Smooth muscle cell (in vitro differentiated cells): Measurements from ENCODE around the gene MAP4K4. TPM values are rescaled to one million over a fixed set of nuclear protein-coding genes. Genes with fewer than 3 reads are reported as not detected.

Experiments
- DNase-seq: peaks from one replicate; lab custom pipeline; 2025; ENCODE audit not compliant: unreplicated experiment; lab: John Stamatoyannopoulos, UW
- H2AFZ ChIP-seq: fragments of 200-600 bp; sonication (generic); 2 replicates; pipeline ENCODE4 v1.6.0; 2016; ENCODE audit warnings: antibody characterized with exemption, low read depth, mild to moderate bottlenecking
- H3F3A ChIP-seq: fragments of 200-600 bp; sonication (generic); 2 replicates; pipeline ENCODE4 v1.6.0; 2017; ENCODE audit warnings: antibody characterized with exemption, low read depth
- H3K27ac ChIP-seq: fragments of 200-600 bp; sonication (generic); 2 replicates; pipeline ENCODE4 v1.5.1; 2016; ENCODE audit warnings: low read depth, mild to moderate bottlenecking
- H3K27me3 ChIP-seq: fragments of 200-600 bp; sonication (generic); 2 replicates; pipeline ENCODE4 v1.6.1; 2016; ENCODE audit warnings: low read depth, mild to moderate bottlenecking
- H3K36me3 ChIP-seq: fragments of 200-600 bp; sonication (generic); 2 replicates; pipeline ENCODE4 v1.5.1; 2016; ENCODE audit warnings: low read depth
- H3K4me1 ChIP-seq: fragments of 200-600 bp; sonication (generic); 2 replicates; pipeline ENCODE4 v1.5.1; 2016; ENCODE audit warnings: low read depth
- H3K4me2 ChIP-seq: fragments of 200-600 bp; sonication (generic); 2 replicates; pipeline ENCODE4 v1.6.0; 2016; ENCODE audit warnings: mild to moderate bottlenecking
- H3K4me3 ChIP-seq: fragments of 200-600 bp; sonication (generic); 2 replicates; pipeline ENCODE4 v1.5.1; 2016; ENCODE audit warnings: mild to moderate bottlenecking
- H3K79me2 ChIP-seq: fragments of 200-600 bp; sonication (generic); 2 replicates; pipeline ENCODE4 v1.6.0; 2016; ENCODE audit warnings: low read depth, mild to moderate bottlenecking
- H3K9ac ChIP-seq: fragments of 200-600 bp; sonication (generic); 2 replicates; pipeline ENCODE4 v1.6.0; 2016; ENCODE audit warnings: low read depth
- H3K9me3 ChIP-seq: fragments of 200-600 bp; sonication (generic); replicated peaks from 2 replicates; pipeline ENCODE4 v1.5.1; 2016; ENCODE audit warnings: low read depth
- H4K20me1 ChIP-seq: fragments of 200-600 bp; sonication (generic); 2 replicates; pipeline ENCODE4 v1.6.0; 2016; ENCODE audit warnings: low read depth
- WGBS: methylation state at CpG from one replicate; pipeline ENCODE4 v1.1.7; 2016; ENCODE audit warnings: low lambda C conversion rate; 5-methylcytosine and 5-hydroxymethylcytosine counted together
- polyA plus RNA-seq: library from polyadenylated mRNA; unstranded; fragments of >200 nt; fragmentation: Nextera tagmentation; extraction: Ambion mirVana; gene quantifications from 2 replicates; pipeline ENCODE4 v1.2.1, GENCODE V29; 2016
- total RNA-seq: library from RNA; depleted of rRNA; stranded (reverse); fragments of >200 nt; gene quantifications from 2 replicates; pipeline ENCODE4 v1.2.3, GENCODE V29; 2014
- TF ChIP-seq, protein P1 (sequence below): fragments of 200-600 bp; sonication (generic); IDR thresholded peaks from 2 replicates; pipeline ENCODE4 v1.5.1; 2017; ENCODE audit warnings: borderline replicate concordance, mild to moderate bottlenecking, antibody characterized with exemption; ENCODE audit not compliant: insufficient read depth, poor library complexity, severe bottlenecking

The MAP4K4 gene
- total and polyA plus RNA-seq, 2 experiments from 2014 or later, result 68.9 to 107 TPM

DNA sequence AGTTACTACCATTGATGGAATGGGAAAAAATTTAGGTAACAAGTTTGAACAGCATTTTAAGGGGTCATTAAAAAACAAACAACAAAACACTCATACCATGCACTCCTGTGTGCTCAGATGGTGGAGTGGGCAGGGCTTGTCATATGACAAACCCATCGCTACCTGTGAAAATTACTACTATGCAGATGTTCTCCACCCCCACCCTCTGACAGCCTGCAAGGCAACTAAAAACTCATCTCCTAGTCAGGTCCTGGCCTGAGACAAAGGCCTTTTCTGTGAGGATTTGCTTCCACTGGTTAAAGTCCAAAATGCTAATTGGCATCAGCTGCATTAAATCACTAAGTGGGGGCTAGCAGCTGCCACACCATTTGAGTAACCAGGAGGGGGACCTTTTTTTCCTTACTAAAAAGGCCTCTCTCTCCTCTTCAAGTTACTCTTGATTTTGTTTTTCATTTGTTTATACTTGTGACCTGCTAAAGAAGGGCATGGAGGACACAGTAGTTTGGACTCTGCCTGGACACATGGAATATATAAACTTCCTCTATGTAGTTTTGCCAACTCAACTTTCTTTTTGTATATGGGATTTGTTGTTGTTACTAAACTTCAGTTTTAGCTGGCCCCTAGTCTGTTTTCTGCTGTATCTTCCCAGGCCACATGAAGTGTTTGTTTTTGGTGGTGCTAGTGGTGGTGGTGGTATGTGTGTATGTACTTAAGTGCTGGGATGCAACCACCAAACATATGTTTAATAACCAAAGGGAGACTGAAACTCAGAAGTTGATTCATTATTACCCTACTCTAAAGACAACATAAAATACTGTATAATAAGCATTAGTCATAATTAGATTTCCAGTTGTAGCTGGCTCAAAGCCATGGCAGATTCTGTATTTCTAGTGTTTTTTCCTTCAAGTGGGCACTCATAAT lies 121.3 kb downstream of the MAP4K4 start:
- TF ChIP-seq, protein P1, sequence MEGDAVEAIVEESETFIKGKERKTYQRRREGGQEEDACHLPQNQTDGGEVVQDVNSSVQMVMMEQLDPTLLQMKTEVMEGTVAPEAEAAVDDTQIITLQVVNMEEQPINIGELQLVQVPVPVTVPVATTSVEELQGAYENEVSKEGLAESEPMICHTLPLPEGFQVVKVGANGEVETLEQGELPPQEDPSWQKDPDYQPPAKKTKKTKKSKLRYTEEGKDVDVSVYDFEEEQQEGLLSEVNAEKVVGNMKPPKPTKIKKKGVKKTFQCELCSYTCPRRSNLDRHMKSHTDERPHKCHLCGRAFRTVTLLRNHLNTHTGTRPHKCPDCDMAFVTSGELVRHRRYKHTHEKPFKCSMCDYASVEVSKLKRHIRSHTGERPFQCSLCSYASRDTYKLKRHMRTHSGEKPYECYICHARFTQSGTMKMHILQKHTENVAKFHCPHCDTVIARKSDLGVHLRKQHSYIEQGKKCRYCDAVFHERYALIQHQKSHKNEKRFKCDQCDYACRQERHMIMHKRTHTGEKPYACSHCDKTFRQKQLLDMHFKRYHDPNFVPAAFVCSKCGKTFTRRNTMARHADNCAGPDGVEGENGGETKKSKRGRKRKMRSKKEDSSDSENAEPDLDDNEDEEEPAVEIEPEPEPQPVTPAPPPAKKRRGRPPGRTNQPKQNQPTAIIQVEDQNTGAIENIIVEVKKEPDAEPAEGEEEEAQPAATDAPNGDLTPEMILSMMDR, result no peak
- Histone ChIP-seq H3K4me3 (no peak overlapping the region), H3K4me2 (peak overlapping the region; percentile 65), H3F3A (peaks cover 17% of the 10 kb centered on the region), H3K9ac (peak overlapping the region; percentile 45), H3K27me3 (no peaks in the 10 kb centered on the region), H3K79me2 (peaks cover 97% of the 10 kb centered on the region), H3K36me3 (no peaks in the 10 kb centered on the region), H3K9me3 (no peaks in the 10 kb centered on the region), H3K27ac (peak overlapping the region; percentile 87), H4K20me1 (peaks cover 99% of the 10 kb centered on the region), H3K4me1 (peaks cover 51% of the 10 kb centered on the region), H2AFZ (no peak overlapping the region)
- DNase-seq, result no peak
- 68% methylated on average over 1 of the region's 1 CpG for WGBS

DNA sequence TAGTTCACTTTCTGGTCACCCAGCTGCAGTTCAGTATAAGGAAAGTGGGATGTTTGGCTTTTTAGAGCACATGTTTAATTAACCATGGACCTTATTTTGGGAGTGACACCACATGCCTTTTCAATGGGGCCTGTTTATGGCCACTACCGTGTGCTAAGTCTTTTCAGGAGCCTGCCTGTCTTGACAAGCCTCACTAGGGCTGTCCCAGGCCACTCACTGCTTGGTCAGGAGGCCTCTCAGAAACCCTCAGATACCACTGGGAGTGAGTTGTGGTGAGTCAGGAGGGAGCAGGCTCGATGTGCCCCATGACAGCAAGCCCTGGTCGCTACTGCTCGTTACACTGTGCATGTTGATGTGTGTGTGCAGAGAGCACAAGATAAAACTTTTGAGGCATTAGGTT lies 123.0 kb downstream of the MAP4K4 start:
- Histone ChIP-seq H3K9ac (no peak overlapping the region), H3K4me3 (no peak overlapping the region), H3K27me3 (no peaks in the 10 kb centered on the region), H3F3A (peaks cover 17% of the 10 kb centered on the region), H2AFZ (no peak overlapping the region), H3K79me2 (peaks cover 94% of the 10 kb centered on the region), H3K4me1 (peaks cover 51% of the 10 kb centered on the region), H4K20me1 (peaks cover 82% of the 10 kb centered on the region), H3K36me3 (no peaks in the 10 kb centered on the region), H3K27ac (peak overlapping the region; percentile 87), H3K4me2 (peak overlapping the region; percentile 42), H3K9me3 (no peaks in the 10 kb centered on the region)
- WGBS, result 0% methylated on average over 4 of the region's 4 CpGs
- TF ChIP-seq, protein P1, result no peak
- DNase-seq, result peak; percentile 8

DNA sequence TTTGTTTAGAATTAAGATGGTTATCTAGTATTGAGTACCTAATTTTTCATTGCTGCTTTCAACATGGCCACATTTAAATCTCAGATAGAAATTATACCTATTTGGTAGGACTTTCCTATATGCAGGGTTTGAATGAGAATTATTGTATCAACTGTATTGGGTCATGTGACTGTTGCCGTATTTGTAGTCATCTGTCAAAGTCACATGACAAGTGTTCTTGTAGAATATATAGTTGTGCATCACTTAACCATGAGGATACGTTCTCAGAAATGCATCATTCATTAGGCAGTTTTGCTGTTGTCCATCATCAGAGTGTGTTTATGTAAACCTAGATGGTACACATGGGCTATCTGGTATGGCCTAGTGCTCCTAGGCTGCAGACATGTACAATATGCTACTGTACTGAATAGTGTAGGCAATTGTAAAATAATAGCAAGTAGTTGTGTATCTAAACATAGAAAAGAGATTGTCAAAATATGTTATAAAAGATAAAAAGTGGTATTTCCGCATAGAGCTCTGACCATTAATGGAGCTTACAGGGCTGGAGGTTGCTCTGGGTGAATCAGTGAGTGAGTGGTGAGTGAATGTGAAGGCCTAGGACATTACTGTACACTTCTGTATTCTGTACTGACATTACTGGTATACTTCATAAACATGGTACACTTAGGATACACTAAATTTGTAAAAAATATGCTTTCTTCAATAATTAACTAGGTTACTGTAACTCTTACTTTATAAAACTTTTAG lies 123.7 kb downstream of the MAP4K4 start:
- no peaks in the 10 kb centered on the region for H3K27me3 ChIP-seq
- H3K79me2 ChIP-seq, result peaks cover 94% of the 10 kb centered on the region
- peaks cover 74% of the 10 kb centered on the region for H4K20me1 ChIP-seq
- no peak overlapping the region for H3K4me3 ChIP-seq
- H3K4me2 ChIP-seq, result peak overlapping the region; percentile 42
- H3K4me1 ChIP-seq, result peaks cover 51% of the 10 kb centered on the region
- no peaks in the 10 kb centered on the region for H3K36me3 ChIP-seq
- TF ChIP-seq, protein P1, result no peak
- H3K27ac ChIP-seq, result peak overlapping the region; percentile 87
- 75% methylated on average over 3 of the region's 3 CpGs for WGBS
- DNase-seq, result no peak
- no peak overlapping the region for H3K9ac ChIP-seq
- H3K9me3 ChIP-seq, result no peaks in the 10 kb centered on the region
- H3F3A ChIP-seq, result peaks cover 17% of the 10 kb centered on the region
- no peak overlapping the region for H2AFZ ChIP-seq
